ENCODE data around the gene SHC4.

SHC4 gene

GRCh38 chr15:48811325-48811958, 152.3 kb downstream of the SHC4 start:
- Mint-ChIP-seq H3K4me1 (peaks cover 37% of the 10 kb centered on the region), H3K4me3 (peak overlapping the region; percentile 95), H3K27ac (no peak overlapping the region), H3K9me3 (no peaks in the 10 kb centered on the region), H3K27me3 (peaks cover 17% of the 10 kb centered on the region), H3K36me3 (peaks cover 8% of the 10 kb centered on the region)
- CTCF ChIA-PET: interaction anchor here (0.7 to 1.8 kb wide), 7 partner anchors 10 to 453 kb away, joined by 3 to 9 read pairs (median 4); no protein-coding TSS in a partner anchor
- peak; percentile 21 for DNase-seq

GRCh38 chr15:48810414-48811324, 153.1 kb downstream of the SHC4 start, which contains the start of gene CEP152:
CEP152 (minus strand) TSS chr15:48811069; CDS start chr15:48805649, 5,420 bp downstream.
- Mint-ChIP-seq H3K4me1 (peaks cover 45% of the 10 kb centered on the region), H3K9me3 (no peaks in the 10 kb centered on the region), H3K36me3 (peaks cover 9% of the 10 kb centered on the region), H3K27ac (peak within 1 kb of the TSS; percentile 97), H3K4me3 (peak within 1 kb of the TSS; percentile 95), H3K27me3 (peaks cover 17% of the 10 kb centered on the region)
- peak; percentile 100 for DNase-seq
- CTCF ChIA-PET: interaction anchor here (0.7 to 1.8 kb wide), 7 partner anchors 9 to 452 kb away, joined by 3 to 9 read pairs (median 4); no protein-coding TSS in a partner anchor

- H3K9me3 Mint-ChIP-seq: no peaks in the 10 kb centered on the region
- peaks cover 61% of the 10 kb centered on the region for H3K4me1 Mint-ChIP-seq
- no peak for DNase-seq
- CTCF ChIA-PET: no interaction called here
- peak overlapping the region; percentile 53 for H3K4me3 Mint-ChIP-seq
- H3K36me3 Mint-ChIP-seq: peaks cover 30% of the 10 kb centered on the region
- peak overlapping the region; percentile 87 for H3K27ac Mint-ChIP-seq
- no peaks in the 10 kb centered on the region for H3K27me3 Mint-ChIP-seq
These were observed 157.6 kb downstream of the SHC4 start for GRCh38 chr15:48806151-48806550.

- Mint-ChIP-seq H3K27me3 (no peaks in the 10 kb centered on the region), H3K4me1 (peaks cover 61% of the 10 kb centered on the region), H3K27ac (peak overlapping the region; percentile 87), H3K9me3 (no peaks in the 10 kb centered on the region), H3K36me3 (peaks cover 33% of the 10 kb centered on the region), H3K4me3 (peak overlapping the region; percentile 53)
- no peak for DNase-seq
- CTCF ChIA-PET: no interaction called here
These were observed 158.1 kb downstream of the SHC4 start for GRCh38 chr15:48805591-48805990.

GRCh38 chr15:48803877-48804276, 159.8 kb downstream of the SHC4 start:
- no peak overlapping the region for H3K4me3 Mint-ChIP-seq
- peaks cover 57% of the 10 kb centered on the region for H3K4me1 Mint-ChIP-seq
- DNase-seq: no peak
- H3K36me3 Mint-ChIP-seq: peaks cover 36% of the 10 kb centered on the region
- CTCF ChIA-PET: interaction anchor here (0.8 kb wide), 1 partner anchor 172 kb away, joined by 3 read pairs; no protein-coding TSS in a partner anchor
- no peak overlapping the region for H3K27ac Mint-ChIP-seq
- H3K9me3 Mint-ChIP-seq: no peaks in the 10 kb centered on the region
- H3K27me3 Mint-ChIP-seq: no peaks in the 10 kb centered on the region

GRCh38 chr15:48802867-48803266, 160.9 kb downstream of the SHC4 start:
- Mint-ChIP-seq H3K27me3 (no peaks in the 10 kb centered on the region), H3K36me3 (peaks cover 41% of the 10 kb centered on the region), H3K4me1 (peaks cover 60% of the 10 kb centered on the region), H3K9me3 (no peaks in the 10 kb centered on the region), H3K27ac (no peak overlapping the region), H3K4me3 (no peak overlapping the region)
- CTCF ChIA-PET: interaction anchor here (1.7 kb wide), 1 partner anchor 162 kb away, joined by 4 read pairs; the partner anchor contains the start of gene SHC4
- no peak for DNase-seq

- H3K36me3 Mint-ChIP-seq: peaks cover 46% of the 10 kb centered on the region
- DNase-seq: no peak
- CTCF ChIA-PET: interaction anchor here (0.6 to 2.0 kb wide), 5 partner anchors 8 to 466 kb away, joined by 3 to 9 read pairs (median 4); partner anchors contain the start of genes CEP152 and SHC4
- H3K27me3 Mint-ChIP-seq: no peaks in the 10 kb centered on the region
- no peaks in the 10 kb centered on the region for H3K9me3 Mint-ChIP-seq
- H3K27ac Mint-ChIP-seq: no peak overlapping the region
- peaks cover 64% of the 10 kb centered on the region for H3K4me1 Mint-ChIP-seq
- no peak overlapping the region for H3K4me3 Mint-ChIP-seq
These were observed 161.5 kb downstream of the SHC4 start for GRCh38 chr15:48802257-48802656.

GRCh38 chr15:48800811-48801455, 162.8 kb downstream of the SHC4 start:
- H3K36me3 Mint-ChIP-seq: peaks cover 54% of the 10 kb centered on the region
- DNase-seq: no peak
- H3K4me3 Mint-ChIP-seq: no peak overlapping the region
- H3K4me1 Mint-ChIP-seq: peaks cover 63% of the 10 kb centered on the region
- CTCF ChIA-PET: interaction anchor here (1.0 to 2.0 kb wide), 4 partner anchors 10 to 443 kb away, joined by 3 to 9 read pairs (median 6); partner anchors contain the start of genes CEP152 and SHC4
- no peaks in the 10 kb centered on the region for H3K9me3 Mint-ChIP-seq
- H3K27ac Mint-ChIP-seq: no peak overlapping the region
- no peaks in the 10 kb centered on the region for H3K27me3 Mint-ChIP-seq

- no peaks in the 10 kb centered on the region for H3K27me3 Mint-ChIP-seq
- peak overlapping the region; percentile 17 for H3K27ac Mint-ChIP-seq
- CTCF ChIA-PET: interaction anchor here (1.3 kb wide), 1 partner anchor 11 kb away, joined by 4 read pairs; the partner anchor contains the start of gene CEP152
- H3K4me3 Mint-ChIP-seq: no peak overlapping the region
- peaks cover 62% of the 10 kb centered on the region for H3K4me1 Mint-ChIP-seq
- no peaks in the 10 kb centered on the region for H3K9me3 Mint-ChIP-seq
- peaks cover 53% of the 10 kb centered on the region for H3K36me3 Mint-ChIP-seq
- no peak for DNase-seq
These were observed 163.5 kb downstream of the SHC4 start for GRCh38 chr15:48800245-48800644.

GRCh38 chr15:48798319-48798718, 165.4 kb downstream of the SHC4 start:
- H3K4me3 Mint-ChIP-seq: no peak overlapping the region
- DNase-seq: no peak
- H3K9me3 Mint-ChIP-seq: no peaks in the 10 kb centered on the region
- H3K27ac Mint-ChIP-seq: peak overlapping the region; percentile 21
- peaks cover 42% of the 10 kb centered on the region for H3K36me3 Mint-ChIP-seq
- peaks cover 54% of the 10 kb centered on the region for H3K4me1 Mint-ChIP-seq
- CTCF ChIA-PET: no interaction called here
- no peaks in the 10 kb centered on the region for H3K27me3 Mint-ChIP-seq

GRCh38 chr15:48796930-48797329, 166.8 kb downstream of the SHC4 start:
- Mint-ChIP-seq H3K9me3 (no peaks in the 10 kb centered on the region), H3K4me1 (peaks cover 50% of the 10 kb centered on the region), H3K4me3 (peak overlapping the region; percentile 32), H3K27ac (peak overlapping the region; percentile 87), H3K36me3 (peaks cover 55% of the 10 kb centered on the region), H3K27me3 (no peaks in the 10 kb centered on the region)
- CTCF ChIA-PET: no interaction called here
- DNase-seq: no peak

- Mint-ChIP-seq H3K4me1 (peaks cover 50% of the 10 kb centered on the region), H3K4me3 (peak overlapping the region; percentile 32), H3K36me3 (peaks cover 56% of the 10 kb centered on the region), H3K27me3 (no peaks in the 10 kb centered on the region), H3K27ac (peak overlapping the region; percentile 87), H3K9me3 (no peaks in the 10 kb centered on the region)
- CTCF ChIA-PET: no interaction called here
- DNase-seq: no peak
These were observed 167.2 kb downstream of the SHC4 start for GRCh38 chr15:48796521-48796920.

GRCh38 chr15:48795901-48796300, 167.8 kb downstream of the SHC4 start:
- CTCF ChIA-PET: no interaction called here
- Mint-ChIP-seq H3K27me3 (no peaks in the 10 kb centered on the region), H3K36me3 (peaks cover 57% of the 10 kb centered on the region), H3K4me3 (no peak overlapping the region), H3K27ac (no peak overlapping the region), H3K9me3 (no peaks in the 10 kb centered on the region), H3K4me1 (peaks cover 46% of the 10 kb centered on the region)
- DNase-seq: no peak

GRCh38 chr15:48794697-48795134, 169.0 kb downstream of the SHC4 start:
- Mint-ChIP-seq H3K27ac (peak overlapping the region; percentile 79), H3K36me3 (peaks cover 57% of the 10 kb centered on the region), H3K27me3 (no peaks in the 10 kb centered on the region), H3K9me3 (no peaks in the 10 kb centered on the region), H3K4me3 (no peak overlapping the region), H3K4me1 (peaks cover 39% of the 10 kb centered on the region)
- DNase-seq: no peak
- CTCF ChIA-PET: no interaction called here

Measured in activated naive CD4-positive, alpha-beta T cell treated with anti-CD3 and anti-CD28 coated beads, Interleukin-2, amount 10 ng/mL, durations not matched to agents 7 days and 5 days (primary cell).